ENCODE data around the gene ACACA. TPM values are rescaled to one million over a fixed set of nuclear protein-coding genes. Genes with fewer than 3 reads are reported as not detected.

Gene ACACA
- total and polyA plus RNA-seq, 2 experiments from 2014 or later = 59.6 to 164 TPM

DNA sequence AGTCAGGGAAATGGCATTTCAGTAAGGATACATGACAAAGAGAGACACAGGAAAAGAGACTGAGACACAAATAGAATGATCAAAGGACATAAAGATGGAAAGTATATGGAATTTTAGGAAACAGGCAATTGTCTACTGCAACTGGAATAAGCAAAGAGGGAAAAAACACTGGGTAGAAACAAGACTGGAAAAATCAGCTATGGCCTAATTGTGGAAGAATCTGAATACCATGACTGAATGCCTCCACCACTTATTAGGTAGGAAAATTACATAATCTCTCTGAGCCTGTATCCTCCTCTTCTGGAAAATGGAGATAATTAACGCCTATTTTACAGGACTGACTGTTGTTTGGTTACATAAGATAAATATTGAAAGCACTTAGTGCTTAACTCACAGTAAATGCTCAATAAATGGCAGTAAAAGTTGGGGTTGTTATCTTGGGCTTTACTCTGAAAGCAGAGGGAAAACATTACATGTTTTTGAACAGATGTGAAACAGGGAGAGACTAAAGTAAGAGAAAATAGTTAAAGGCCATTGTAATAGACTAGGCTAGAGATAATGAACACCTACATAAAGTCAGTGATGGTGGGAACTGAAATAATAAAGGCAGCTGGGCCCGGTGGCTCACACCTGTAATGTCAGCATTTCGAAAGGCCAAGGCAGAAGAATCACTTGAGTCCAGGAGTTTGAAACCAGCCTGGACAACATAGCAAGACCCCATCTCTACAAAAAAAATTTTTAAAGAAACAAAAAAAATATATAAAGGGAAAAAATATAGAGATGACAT, 94.3 kb downstream of the ACACA start (continued):
- TF ChIP-seq, protein P1, sequence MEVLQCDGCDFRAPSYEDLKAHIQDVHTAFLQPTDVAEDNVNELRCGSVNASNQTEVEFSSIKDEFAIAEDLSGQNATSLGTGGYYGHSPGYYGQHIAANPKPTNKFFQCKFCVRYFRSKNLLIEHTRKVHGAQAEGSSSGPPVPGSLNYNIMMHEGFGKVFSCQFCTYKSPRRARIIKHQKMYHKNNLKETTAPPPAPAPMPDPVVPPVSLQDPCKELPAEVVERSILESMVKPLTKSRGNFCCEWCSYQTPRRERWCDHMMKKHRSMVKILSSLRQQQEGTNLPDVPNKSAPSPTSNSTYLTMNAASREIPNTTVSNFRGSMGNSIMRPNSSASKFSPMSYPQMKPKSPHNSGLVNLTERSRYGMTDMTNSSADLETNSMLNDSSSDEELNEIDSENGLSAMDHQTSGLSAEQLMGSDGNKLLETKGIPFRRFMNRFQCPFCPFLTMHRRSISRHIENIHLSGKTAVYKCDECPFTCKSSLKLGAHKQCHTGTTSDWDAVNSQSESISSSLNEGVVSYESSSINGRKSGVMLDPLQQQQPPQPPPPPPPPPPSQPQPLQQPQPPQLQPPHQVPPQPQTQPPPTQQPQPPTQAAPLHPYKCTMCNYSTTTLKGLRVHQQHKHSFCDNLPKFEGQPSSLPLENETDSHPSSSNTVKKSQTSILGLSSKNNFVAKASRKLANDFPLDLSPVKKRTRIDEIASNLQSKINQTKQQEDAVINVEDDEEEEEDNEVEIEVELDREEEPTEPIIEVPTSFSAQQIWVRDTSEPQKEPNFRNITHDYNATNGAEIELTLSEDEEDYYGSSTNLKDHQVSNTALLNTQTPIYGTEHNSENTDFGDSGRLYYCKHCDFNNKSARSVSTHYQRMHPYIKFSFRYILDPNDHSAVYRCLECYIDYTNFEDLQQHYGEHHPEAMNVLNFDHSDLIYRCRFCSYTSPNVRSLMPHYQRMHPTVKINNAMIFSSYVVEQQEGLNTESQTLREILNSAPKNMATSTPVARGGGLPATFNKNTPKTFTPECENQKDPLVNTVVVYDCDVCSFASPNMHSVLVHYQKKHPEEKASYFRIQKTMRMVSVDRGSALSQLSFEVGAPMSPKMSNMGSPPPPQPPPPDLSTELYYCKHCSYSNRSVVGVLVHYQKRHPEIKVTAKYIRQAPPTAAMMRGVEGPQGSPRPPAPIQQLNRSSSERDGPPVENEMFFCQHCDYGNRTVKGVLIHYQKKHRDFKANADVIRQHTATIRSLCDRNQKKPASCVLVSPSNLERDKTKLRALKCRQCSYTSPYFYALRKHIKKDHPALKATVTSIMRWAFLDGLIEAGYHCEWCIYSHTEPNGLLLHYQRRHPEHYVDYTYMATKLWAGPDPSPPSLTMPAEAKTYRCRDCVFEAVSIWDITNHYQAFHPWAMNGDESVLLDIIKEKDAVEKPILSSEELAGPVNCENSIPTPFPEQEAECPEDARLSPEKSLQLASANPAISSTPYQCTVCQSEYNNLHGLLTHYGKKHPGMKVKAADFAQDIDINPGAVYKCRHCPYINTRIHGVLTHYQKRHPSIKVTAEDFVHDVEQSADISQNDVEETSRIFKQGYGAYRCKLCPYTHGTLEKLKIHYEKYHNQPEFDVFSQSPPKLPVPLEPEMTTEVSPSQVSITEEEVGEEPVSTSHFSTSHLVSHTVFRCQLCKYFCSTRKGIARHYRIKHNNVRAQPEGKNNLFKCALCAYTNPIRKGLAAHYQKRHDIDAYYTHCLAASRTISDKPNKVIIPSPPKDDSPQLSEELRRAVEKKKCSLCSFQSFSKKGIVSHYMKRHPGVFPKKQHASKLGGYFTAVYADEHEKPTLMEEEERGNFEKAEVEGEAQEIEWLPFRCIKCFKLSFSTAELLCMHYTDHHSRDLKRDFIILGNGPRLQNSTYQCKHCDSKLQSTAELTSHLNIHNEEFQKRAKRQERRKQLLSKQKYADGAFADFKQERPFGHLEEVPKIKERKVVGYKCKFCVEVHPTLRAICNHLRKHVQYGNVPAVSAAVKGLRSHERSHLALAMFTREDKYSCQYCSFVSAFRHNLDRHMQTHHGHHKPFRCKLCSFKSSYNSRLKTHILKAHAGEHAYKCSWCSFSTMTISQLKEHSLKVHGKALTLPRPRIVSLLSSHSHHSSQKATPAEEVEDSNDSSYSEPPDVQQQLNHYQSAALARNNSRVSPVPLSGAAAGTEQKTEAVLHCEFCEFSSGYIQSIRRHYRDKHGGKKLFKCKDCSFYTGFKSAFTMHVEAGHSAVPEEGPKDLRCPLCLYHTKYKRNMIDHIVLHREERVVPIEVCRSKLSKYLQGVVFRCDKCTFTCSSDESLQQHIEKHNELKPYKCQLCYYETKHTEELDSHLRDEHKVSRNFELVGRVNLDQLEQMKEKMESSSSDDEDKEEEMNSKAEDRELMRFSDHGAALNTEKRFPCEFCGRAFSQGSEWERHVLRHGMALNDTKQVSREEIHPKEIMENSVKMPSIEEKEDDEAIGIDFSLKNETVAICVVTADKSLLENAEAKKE (CRISPR knock-in tag; IDR thresholded peaks at IDR 0.05) = no peak

GRCh38 chr17:37310940-37311339, 95.7 kb downstream of the ACACA start:
- no peak overlapping the region for H2AFZ ChIP-seq
- no peak overlapping the region for H3K4me3 ChIP-seq
- H4K20me1 ChIP-seq (replicated peaks; ENCODE audit: insufficient read depth) = peaks cover 23% of the 10 kb centered on the region
- no peak for ATAC-seq
- no peaks in the 10 kb centered on the region for H3F3A ChIP-seq (replicated peaks; ENCODE audit: low read depth)
- H3K9me2 ChIP-seq (ENCODE audit: insufficient read depth) = no peaks in the 10 kb centered on the region
- H3K4me1 ChIP-seq (ENCODE audit: insufficient read depth) = peaks cover 3% of the 10 kb centered on the region; the same call in 1 of the 2 replicates
- H3K4me1 Mint-ChIP-seq = peaks cover 8% of the 10 kb centered on the region
- peaks cover 92% of the 10 kb centered on the region for H3K79me2 ChIP-seq (replicated peaks; ENCODE audit: insufficient read depth)
- peaks cover 27% of the 10 kb centered on the region; the same call in 2 of the 3 replicates for H3K36me3 Mint-ChIP-seq (ENCODE audit: low read depth)
- 0 out of 2 replicates have a peak, but pooled peaks cover 5% of the 10 kb centered on the region for H3K36me3 ChIP-seq (ENCODE audit: insufficient read depth)
- no peak for DNase-seq (ENCODE audit: low spot score)
- H3K9me3 Mint-ChIP-seq = no peaks in the 10 kb centered on the region
- no peak overlapping the region; the same call in 1 of the 2 replicates for H3K27ac Mint-ChIP-seq
- no peak overlapping the region for H3K4me2 ChIP-seq
- no peaks in the 10 kb centered on the region for H3K27me3 ChIP-seq (ENCODE audit: insufficient read depth)
- peak overlapping the region; percentile 48; the same call in 1 of the 2 replicates for H3K27ac ChIP-seq (ENCODE audit: low read depth)
- TF ChIP-seq NANOG (IDR thresholded peaks at IDR 0.05; ENCODE audit: borderline replicate concordance) = no peak
- TF ChIP-seq POLR2AphosphoS5 (IDR thresholded peaks at IDR 0.05; ENCODE audit: low read depth) = no peak
- TF ChIP-seq STAT1 (IDR thresholded peaks at IDR 0.05; ENCODE audit: unreplicated experiment) = no peak
- TF ChIP-seq EZH2 (IDR thresholded peaks at IDR 0.05; ENCODE audit: low read depth, unreplicated experiment) = no peak
- no peak for TF ChIP-seq ZNF114 (CRISPR knock-in tag; IDR thresholded peaks at IDR 0.05)
- TF ChIP-seq REST (IDR thresholded peaks at IDR 0.05; ENCODE audit: unreplicated experiment) = no peak
- no peak for TF ChIP-seq ZNF331 (CRISPR knock-in tag; IDR thresholded peaks at IDR 0.05; ENCODE audit: low read depth)
- no peak overlapping the region for H3K4me3 Mint-ChIP-seq
- H3K27me3 Mint-ChIP-seq (ENCODE audit: insufficient read depth, low read depth, poor library complexity) = peaks cover 1% of the 10 kb centered on the region

All from GM23338 (cell line).